ENCODE measurements around the gene MMP11. TPM values are rescaled to one million over a fixed set of nuclear protein-coding genes. Genes with fewer than 3 reads are reported as not detected.
"Not testable (repeated sequence)": the region's sequence is repeated elsewhere in the genome, so short reads cannot be mapped to it uniquely, and the experiment has no call there.

The MMP11 gene
- total RNA-seq (10 to 100 TPM in 1 of 6 donors, 1 to 10 TPM in 1, under 1 TPM in 4; 0.43 to 17.6 (median 0.60) TPM), polyA plus RNA-seq (1 to 10 TPM in 1 of 2 donors, under 1 TPM in 1; 0.87 to 1.3 TPM)

GRCh38 chr22:23772649-23773473 is at the start of gene MMP11:
MMP11 (plus strand) TSS chr22:23772849; CDS start chr22:23772871, 22 bp downstream.
- FAIRE-seq (no peak), ATAC-seq (peak; percentile 37 to 59 (median 43)), DNase-seq (peak in 5 of 6 donors; percentile 48 to 85 (median 76))
- Histone ChIP-seq H3K36me3 (no peaks in the 10 kb centered on the region), H3K9me3 (no peaks in the 10 kb centered on the region), H3K4me1 (no peaks in the 10 kb centered on the region), H3K4me3 (peak within 1 kb of the TSS; percentile 15 to 50 (median 30)), H3K27me3 (no peaks in the 10 kb centered on the region), H3K27ac (peak within 1 kb of the TSS in 1 of 4 donors; percentile 27)
- intact Hi-C loops (cut with DNase I), result no loop called here
- TF ChIP-seq CTCF (IDR thresholded peaks at IDR 0.05), result no peak
- WGBS, 2 donors, result 6 to 13% methylated on average over 40 to 79 of the region's 79 CpGs

GRCh38 chr22:23728108-23728507 is 44.5 kb upstream of the MMP11 start:
- H3K27me3 ChIP-seq; H3K27ac ChIP-seq; H3K4me1 ChIP-seq; intact Hi-C loops (cut with DNase I); H3K9me3 ChIP-seq; FAIRE-seq; H3K4me3 ChIP-seq; H3K36me3 ChIP-seq; DNase-seq: not testable (repeated sequence)
- WGBS, 2 donors, result 85 to 87% methylated on average over 4 of the region's 4 CpGs
- ATAC-seq, result peak in 1 of 4 donors; percentile 45

- DNase-seq (no peak), FAIRE-seq (no peak), ATAC-seq (no peak)
- Histone ChIP-seq H3K9me3 (no peaks in the 10 kb centered on the region), H3K4me3 (no peak overlapping the region), H3K4me1 (no peaks in the 10 kb centered on the region), H3K27ac (no peak overlapping the region), H3K27me3 (no peaks in the 10 kb centered on the region), H3K36me3 (no peaks in the 10 kb centered on the region)
- TF ChIP-seq CTCF (IDR thresholded peaks at IDR 0.05), result no peak
- intact Hi-C loops (cut with DNase I), result no loop called here
These were observed 35.0 kb upstream of the MMP11 start for GRCh38 chr22:23737696-23738095.

- Histone ChIP-seq H3K36me3 (peaks cover 0 to 18% (median 0%) of the 10 kb centered on the region in 3 donors), H3K27me3 (no peaks in the 10 kb centered on the region), H3K9me3 (no peaks in the 10 kb centered on the region), H3K4me3 (no peak overlapping the region), H3K4me1 (no peaks in the 10 kb centered on the region), H3K27ac (no peak overlapping the region)
- no peak for TF ChIP-seq CTCF (IDR thresholded peaks at IDR 0.05)
- intact Hi-C loops (cut with DNase I), result no loop called here
- FAIRE-seq, result no peak
- ATAC-seq, result peak in 3 of 4 donors; percentile 21 to 49 (median 27)
- 71 to 74% methylated on average over 7 of the region's 7 CpGs for WGBS, 2 donors
- DNase-seq, result no peak
These were observed 30.0 kb upstream of the MMP11 start for GRCh38 chr22:23742505-23743264.

GRCh38 chr22:23743303-23743705 is 29.3 kb upstream of the MMP11 start:
- no peak for DNase-seq
- no peak for FAIRE-seq
- WGBS, 2 donors, result 73 to 85% methylated on average over 2 of the region's 2 CpGs
- Histone ChIP-seq H3K27me3 (no peaks in the 10 kb centered on the region), H3K36me3 (peaks cover 0 to 18% (median 0%) of the 10 kb centered on the region in 3 donors), H3K9me3 (no peaks in the 10 kb centered on the region), H3K4me3 (no peak overlapping the region), H3K27ac (no peak overlapping the region), H3K4me1 (no peaks in the 10 kb centered on the region)
- no peak for TF ChIP-seq CTCF (IDR thresholded peaks at IDR 0.05)
- ATAC-seq, result peak in 1 of 4 donors; percentile 23
- intact Hi-C loops (cut with DNase I), result no loop called here
